Endodermal cell (in vitro differentiated cells): Measurements from ENCODE around the gene MAP6. TPM values are rescaled to one million over a fixed set of nuclear protein-coding genes. Genes with fewer than 3 reads are reported as not detected.

ENCODE experiments used
- DNase-seq: peaks from one replicate; pipeline ENCODE4 v3.0.0-alpha.2; 2017
- H3K27ac ChIP-seq: 2 replicates; pipeline ENCODE4 v1.5.1; 2013; ENCODE audit warnings: mild to moderate bottlenecking, low read depth, low read length, moderate library complexity
- H3K27me3 ChIP-seq: 2 replicates; pipeline ENCODE4 v1.6.1; 2013; ENCODE audit warnings: mild to moderate bottlenecking, low read length, moderate library complexity; ENCODE audit not compliant: insufficient read depth, control insufficient read depth, poor library complexity, severe bottlenecking
- H3K36me3 ChIP-seq: 2 replicates; pipeline ENCODE4 v1.7.0; 2013; ENCODE audit warnings: mild to moderate bottlenecking, low read length, moderate library complexity; ENCODE audit not compliant: control insufficient read depth, insufficient read depth
- H3K4me1 ChIP-seq: one replicate; pipeline ENCODE4 v1.7.0; 2013; ENCODE audit warnings: low read length; ENCODE audit not compliant: control insufficient read depth, insufficient read depth
- H3K4me3 ChIP-seq: 2 replicates; pipeline ENCODE4 v1.5.1; 2013; ENCODE audit warnings: mild to moderate bottlenecking, low read length, moderate library complexity
- H3K9ac ChIP-seq: 2 replicates; pipeline ENCODE4 v1.6.1; 2013; ENCODE audit warnings: mild to moderate bottlenecking, low read length, moderate library complexity; ENCODE audit not compliant: poor library complexity, severe bottlenecking; ENCODE audit errors: extremely low read depth
- H3K9me3 ChIP-seq: 2 replicates; pipeline ENCODE4 v1.6.1; 2013; ENCODE audit warnings: mild to moderate bottlenecking, low read length, moderate library complexity; ENCODE audit not compliant: control insufficient read depth
- H3K27ac Mint-ChIP-seq: 2 replicates; pipeline ENCODE4 v1.8.0; 2020; ENCODE audit warnings: mixed read lengths
- H3K27me3 Mint-ChIP-seq: 2 replicates; pipeline ENCODE4 v1.8.0; 2021; ENCODE audit warnings: mild to moderate bottlenecking, mixed read lengths; ENCODE audit not compliant: insufficient read depth
- H3K36me3 Mint-ChIP-seq: 2 replicates; pipeline ENCODE4 v1.8.0; 2020; ENCODE audit warnings: low read depth, mixed read lengths
- H3K4me1 Mint-ChIP-seq: 2 replicates; pipeline ENCODE4 v1.8.0; 2020; ENCODE audit warnings: mixed read lengths
- H3K4me3 Mint-ChIP-seq: 2 replicates; pipeline ENCODE4 v1.8.0; 2020; ENCODE audit warnings: mild to moderate bottlenecking, moderate library complexity, mixed read lengths
- H3K9me3 Mint-ChIP-seq: 2 replicates; pipeline ENCODE4 v1.8.0; 2020; ENCODE audit warnings: mild to moderate bottlenecking, mixed read lengths
- CTCF ChIP-seq: fragments of 200-600 bp; sonication (generic); conservative IDR thresholded peaks from 2 replicates; pipeline ENCODE4 v1.5.0; 2021; ENCODE audit warnings: antibody characterized with exemption, mild to moderate bottlenecking
- WGBS, 2 experiments: methylation state at CpG; one replicate each; pipeline versions ENCODE4 v1.1.5 to v1.1.7; 2013; ENCODE audit warnings: missing lambda C conversion rate in 2 of 2, mixed read lengths in 1 of 2; ENCODE audit not compliant: insufficient coverage in 1 of 2, insufficient read length in 1 of 2; 5-methylcytosine and 5-hydroxymethylcytosine counted together
- total RNA-seq, 2 donors: library from RNA; stranded (reverse); fragmentation: NEBNext Ultra II Directional in 1 of 2; extraction: Animal tissue kit (Norgen Biotek cat#: 25700) in 1 of 2; gene quantifications; 2 replicates in 1 of 2; 3 replicates in 1 of 2; pipeline ENCODE4 v1.2.1, GENCODE V29; 2021

MAP6 gene
- total RNA-seq, 2 donors from 2014 or later = 1.9 to 4.2 TPM

- Histone ChIP-seq H3K4me1 (peaks cover 15% of the 10 kb centered on the region), H3K9me3 (no peaks in the 10 kb centered on the region), H3K9ac (no peak overlapping the region), H3K36me3 (no peaks in the 10 kb centered on the region), H3K27me3 (no peaks in the 10 kb centered on the region), H3K27ac (no peak overlapping the region), H3K4me3 (no peak overlapping the region)
- WGBS, 2 experiments = 100% methylated on average over 1 of the region's 1 CpG; no CpG with 5 or more reads in 1 of the 2 experiments
- H3K27ac Mint-ChIP-seq = no peak overlapping the region
- no peak for TF ChIP-seq CTCF
- peaks cover 24% of the 10 kb centered on the region for H3K4me1 Mint-ChIP-seq
- H3K9me3 Mint-ChIP-seq = no peaks in the 10 kb centered on the region
- no peak overlapping the region for H3K4me3 Mint-ChIP-seq
- H3K27me3 Mint-ChIP-seq = peaks cover 8% of the 10 kb centered on the region
- no peak for DNase-seq
- no peaks in the 10 kb centered on the region for H3K36me3 Mint-ChIP-seq
Observed at GRCh38 chr11:75653532-75653931, 15.3 kb downstream of the MAP6 start.

GRCh38 chr11:75652936-75653335 lies 15.9 kb downstream of the MAP6 start:
- no peak for DNase-seq
- no peak for TF ChIP-seq CTCF
- Mint-ChIP-seq H3K9me3 (no peaks in the 10 kb centered on the region), H3K4me1 (peaks cover 27% of the 10 kb centered on the region), H3K27ac (no peak overlapping the region), H3K36me3 (no peaks in the 10 kb centered on the region), H3K27me3 (peaks cover 4% of the 10 kb centered on the region), H3K4me3 (no peak overlapping the region)
- Histone ChIP-seq H3K9me3 (no peaks in the 10 kb centered on the region), H3K4me3 (no peak overlapping the region), H3K27ac (no peak overlapping the region), H3K27me3 (no peaks in the 10 kb centered on the region), H3K9ac (no peak overlapping the region), H3K4me1 (peaks cover 15% of the 10 kb centered on the region), H3K36me3 (no peaks in the 10 kb centered on the region)
- 95 to 98% methylated on average over 5 to 6 of the region's 6 CpGs for WGBS, 2 experiments

- no peaks in the 10 kb centered on the region for H3K9me3 ChIP-seq
- no peak overlapping the region for H3K27ac ChIP-seq
- H3K9ac ChIP-seq = no peak overlapping the region
- peaks cover 4% of the 10 kb centered on the region for H3K27me3 Mint-ChIP-seq
- no peak overlapping the region for H3K4me3 ChIP-seq
- DNase-seq = no peak
- H3K36me3 Mint-ChIP-seq = no peaks in the 10 kb centered on the region
- no peak overlapping the region for H3K4me3 Mint-ChIP-seq
- no peaks in the 10 kb centered on the region for H3K27me3 ChIP-seq
- peaks cover 14% of the 10 kb centered on the region for H3K4me1 ChIP-seq
- H3K4me1 Mint-ChIP-seq = peaks cover 21% of the 10 kb centered on the region
- 90 to 92% methylated on average over 2 to 4 of the region's 4 CpGs for WGBS, 2 experiments
- no peak overlapping the region for H3K27ac Mint-ChIP-seq
- no peaks in the 10 kb centered on the region for H3K9me3 Mint-ChIP-seq
- no peaks in the 10 kb centered on the region for H3K36me3 ChIP-seq
- no peak for TF ChIP-seq CTCF
Observed at GRCh38 chr11:75651218-75651617, 17.6 kb downstream of the MAP6 start.
